Measurements from ENCODE around the gene HBB.

- no peak for TF ChIP-seq MAZ (IDR thresholded peaks at IDR 0.05; ENCODE audit: borderline replicate concordance, low read depth, low read length)
- no peak for TF ChIP-seq CTCF (conservative IDR thresholded peaks at IDR 0.05; ENCODE audit: low read depth, low read length)
- TF ChIP-seq BHLHE40 (IDR thresholded peaks at IDR 0.05; ENCODE audit: low read depth, low read length), result no peak
- TF ChIP-seq POLR2A (IDR thresholded peaks at IDR 0.05; ENCODE audit: low read depth, low read length), result no peak
Measured at GRCh38 chr11:5228124-5228523, 1.3 kb upstream of the HBB start.
